Measurements from ENCODE around the gene FECH.

DNA sequence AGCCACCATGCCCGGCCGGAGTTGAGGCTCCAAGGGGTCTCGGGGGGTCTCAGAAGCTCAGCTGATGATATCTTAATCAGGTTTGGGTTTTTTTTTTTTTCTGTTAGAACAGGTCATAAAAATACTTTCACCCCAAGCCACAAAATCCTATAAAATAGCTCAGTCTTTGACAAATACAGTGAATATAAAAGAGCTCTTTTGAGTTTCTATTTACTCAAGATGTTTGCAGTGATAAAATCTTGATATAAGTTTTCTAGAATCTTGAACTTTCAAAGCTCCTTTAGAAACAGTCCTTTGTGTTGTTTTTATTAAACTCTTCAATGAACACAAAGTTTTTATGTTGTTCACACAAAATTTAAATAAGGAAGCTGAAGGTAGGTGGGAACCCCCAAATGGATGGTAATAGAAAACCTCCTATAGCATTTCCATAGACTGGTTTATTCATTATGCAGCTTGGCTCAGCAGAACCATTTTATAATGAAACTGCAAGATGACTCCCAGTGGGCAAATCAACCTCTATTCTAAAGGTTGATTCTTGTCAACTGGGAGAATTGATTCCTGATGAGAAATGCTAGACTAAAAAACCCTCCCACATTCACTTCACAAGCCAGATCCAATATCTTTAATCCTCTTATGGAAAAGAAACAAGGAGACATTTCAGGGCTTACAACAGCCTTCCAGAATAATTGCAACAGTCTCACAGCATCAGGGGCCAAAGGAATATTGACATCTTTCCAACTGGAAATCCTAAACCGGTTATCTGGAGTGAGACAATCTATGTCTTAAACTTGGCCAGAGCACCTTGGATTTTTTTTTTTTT, 48.7 kb upstream of the FECH start:
- TF ChIP-seq POLR2A (IDR thresholded peaks at IDR 0.05), result no peak
- TF ChIP-seq, protein P1, sequence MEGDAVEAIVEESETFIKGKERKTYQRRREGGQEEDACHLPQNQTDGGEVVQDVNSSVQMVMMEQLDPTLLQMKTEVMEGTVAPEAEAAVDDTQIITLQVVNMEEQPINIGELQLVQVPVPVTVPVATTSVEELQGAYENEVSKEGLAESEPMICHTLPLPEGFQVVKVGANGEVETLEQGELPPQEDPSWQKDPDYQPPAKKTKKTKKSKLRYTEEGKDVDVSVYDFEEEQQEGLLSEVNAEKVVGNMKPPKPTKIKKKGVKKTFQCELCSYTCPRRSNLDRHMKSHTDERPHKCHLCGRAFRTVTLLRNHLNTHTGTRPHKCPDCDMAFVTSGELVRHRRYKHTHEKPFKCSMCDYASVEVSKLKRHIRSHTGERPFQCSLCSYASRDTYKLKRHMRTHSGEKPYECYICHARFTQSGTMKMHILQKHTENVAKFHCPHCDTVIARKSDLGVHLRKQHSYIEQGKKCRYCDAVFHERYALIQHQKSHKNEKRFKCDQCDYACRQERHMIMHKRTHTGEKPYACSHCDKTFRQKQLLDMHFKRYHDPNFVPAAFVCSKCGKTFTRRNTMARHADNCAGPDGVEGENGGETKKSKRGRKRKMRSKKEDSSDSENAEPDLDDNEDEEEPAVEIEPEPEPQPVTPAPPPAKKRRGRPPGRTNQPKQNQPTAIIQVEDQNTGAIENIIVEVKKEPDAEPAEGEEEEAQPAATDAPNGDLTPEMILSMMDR (IDR thresholded peaks at IDR 0.05), result no peak

All from right lobe of liver (tissue), 4 donors.